NCI-H146 treated with DMSO at 0.1 percent for 48 hours (cell line): ENCODE results near the gene HOXA7.

Experiments
- DNase-seq: peaks from one replicate; lab custom pipeline; 2025; ENCODE audit not compliant: unreplicated experiment; lab: John Stamatoyannopoulos, UW

Gene HOXA7

DNA sequence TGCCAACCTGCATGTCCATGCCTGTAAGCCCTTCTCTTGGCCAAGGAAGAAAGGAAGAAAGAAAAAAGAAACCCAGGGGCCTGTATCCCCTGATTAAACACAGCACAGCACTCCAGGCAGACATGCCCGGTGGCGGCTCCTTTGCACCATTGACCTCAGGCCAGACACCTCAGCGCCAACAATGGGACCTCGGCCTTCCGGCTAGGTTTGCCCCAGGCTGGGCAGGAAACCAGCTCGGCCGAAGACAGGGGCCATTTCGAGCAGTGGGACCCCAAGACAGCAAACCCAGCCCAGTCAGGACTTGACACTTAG lies 14.8 kb upstream of the HOXA7 start:
- DNase-seq = no peak

- no peak for DNase-seq
These were observed 14.2 kb upstream of the HOXA7 start for GRCh38 chr7:27170426-27171324.

- no peak for DNase-seq
These were observed 13.4 kb upstream of the HOXA7 start for GRCh38 chr7:27169658-27170425.

GRCh38 chr7:27168265-27168947 lies 11.9 kb upstream of the HOXA7 start:
- no peak for DNase-seq

DNA sequence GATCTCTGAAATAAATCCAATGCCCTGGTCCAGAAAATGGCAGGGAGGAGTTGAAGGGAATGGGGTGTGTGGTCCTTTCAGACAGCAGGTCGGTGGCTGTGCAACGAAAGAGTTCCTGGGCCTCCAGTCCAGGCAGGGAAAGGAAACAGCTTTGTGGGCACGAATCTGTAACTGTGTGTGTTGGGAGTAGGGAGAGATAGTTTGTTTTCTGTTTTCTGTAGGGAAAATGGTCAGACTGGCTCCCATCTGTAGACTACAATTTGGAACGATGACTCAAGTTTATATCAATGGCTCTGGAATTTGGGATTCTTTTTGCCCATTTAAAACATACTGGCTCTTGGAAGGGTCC lies 11.4 kb upstream of the HOXA7 start:
- DNase-seq = no peak

- DNase-seq = no peak
These were observed 10.3 kb upstream of the HOXA7 start for GRCh38 chr7:27166531-27167505.

DNA sequence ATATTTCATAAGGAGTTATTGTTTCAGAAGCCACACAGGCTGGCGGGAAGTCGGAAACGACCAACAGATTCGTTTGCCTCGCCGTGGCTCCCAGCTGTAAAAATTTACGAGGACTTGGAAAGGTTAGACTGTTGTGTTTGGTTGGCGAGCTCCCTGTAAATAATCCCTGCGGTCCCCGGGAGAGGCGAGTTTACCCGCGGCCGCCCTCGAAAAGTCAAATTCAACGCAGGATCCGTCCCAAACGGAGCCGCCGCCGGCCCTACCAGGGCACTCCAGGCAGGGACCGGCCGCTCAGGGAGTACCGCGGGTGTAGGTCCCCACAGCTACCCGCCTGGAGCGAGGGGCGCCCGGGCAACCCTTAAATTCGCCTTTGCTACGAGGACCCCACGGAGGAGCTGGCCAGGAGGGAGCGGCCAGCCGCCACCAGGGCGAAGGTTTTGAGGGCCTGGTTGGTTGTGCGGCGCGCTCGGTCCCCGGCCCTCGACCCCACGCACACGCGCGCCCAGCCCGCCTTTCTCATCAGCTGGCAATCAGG lies 9.6 kb upstream of the HOXA7 start:
- DNase-seq = no peak

DNA sequence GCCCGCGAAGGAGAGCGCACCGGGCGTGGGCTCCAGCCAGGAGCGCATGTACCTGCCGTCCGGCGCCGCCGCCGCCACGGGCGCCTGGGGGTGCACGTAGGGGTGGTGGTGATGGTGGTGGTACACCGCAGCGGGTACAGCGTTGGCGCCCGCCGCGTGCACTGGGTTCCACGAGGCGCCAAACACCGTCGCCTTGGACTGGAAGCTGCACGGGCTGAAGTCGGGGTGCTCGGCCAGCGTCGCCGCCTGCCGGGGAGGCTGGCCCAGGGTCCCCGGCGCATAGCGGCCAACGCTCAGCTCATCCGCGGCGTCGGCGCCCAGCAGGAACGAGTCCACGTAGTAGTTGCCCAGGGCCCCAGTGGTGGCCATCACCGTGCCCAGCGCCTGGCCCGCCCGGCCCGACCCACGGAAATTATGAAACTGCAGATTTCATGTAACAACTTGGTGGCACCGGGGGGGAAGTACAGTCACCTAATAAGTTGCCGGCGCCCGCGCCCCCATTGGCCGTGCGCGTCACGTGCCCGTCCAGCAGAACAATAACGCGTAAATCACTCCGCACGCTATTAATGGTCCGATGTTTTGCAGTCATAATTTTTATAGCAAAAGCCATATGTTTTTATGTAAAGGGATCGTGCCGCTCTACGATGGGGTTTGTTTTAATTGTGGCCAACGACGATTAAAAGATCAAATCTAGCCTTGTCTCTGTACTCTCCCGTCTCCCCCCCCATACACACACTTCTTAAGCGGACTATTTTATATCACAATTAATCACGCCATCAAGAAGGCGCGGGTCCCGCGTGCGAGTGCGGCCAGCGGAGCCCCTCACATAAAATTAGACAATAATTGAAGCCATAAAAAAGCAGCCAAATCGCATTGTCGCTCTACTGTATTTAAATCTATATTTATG lies 8.9 kb upstream of the HOXA7 start, which contains the start of gene HOXA9:
Gene HOXA9, minus strand, starts transcription at position 449 of the 907 bp plus-strand sequence. Its CDS starts 80 bp downstream, at position 369.
- no peak for DNase-seq

DNA sequence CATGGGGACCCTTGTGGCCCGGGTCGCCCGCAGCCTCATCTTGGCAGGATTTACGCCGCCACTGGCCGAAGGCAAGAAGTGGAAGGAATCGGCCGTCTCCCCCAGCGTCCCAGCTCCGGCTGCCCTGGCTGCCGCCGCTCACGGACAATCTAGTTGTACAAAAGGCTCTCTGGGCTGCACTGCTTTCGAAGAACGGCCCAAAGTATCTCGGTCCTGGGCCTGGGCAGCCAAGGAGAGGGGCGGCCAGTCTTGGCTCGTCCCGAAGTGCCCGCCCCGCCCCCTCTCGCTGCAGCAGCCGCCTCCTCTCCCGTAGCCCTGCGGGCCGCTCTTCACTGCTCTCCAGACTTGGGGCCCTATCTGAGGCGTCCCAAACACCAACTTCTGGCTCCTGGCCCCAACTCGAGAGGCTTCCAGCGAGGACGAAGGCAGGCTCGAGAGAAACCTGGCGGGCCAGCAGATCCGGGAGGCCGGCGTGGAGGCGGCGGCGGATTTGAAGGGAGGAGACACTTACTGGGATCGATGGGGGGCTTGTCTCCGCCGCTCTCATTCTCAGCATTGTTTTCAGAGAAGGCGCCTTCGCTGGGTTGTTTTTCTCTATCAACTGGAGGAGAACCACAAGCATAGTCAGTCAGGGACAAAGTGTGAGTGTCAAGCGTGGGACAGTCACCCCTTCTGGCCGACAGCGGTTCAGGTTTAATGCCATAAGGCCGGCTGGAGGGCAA lies 8.1 kb upstream of the HOXA7 start:
- no peak for DNase-seq

- DNase-seq = no peak
These were observed 7.5 kb upstream of the HOXA7 start for GRCh38 chr7:27164045-27164366.

DNA sequence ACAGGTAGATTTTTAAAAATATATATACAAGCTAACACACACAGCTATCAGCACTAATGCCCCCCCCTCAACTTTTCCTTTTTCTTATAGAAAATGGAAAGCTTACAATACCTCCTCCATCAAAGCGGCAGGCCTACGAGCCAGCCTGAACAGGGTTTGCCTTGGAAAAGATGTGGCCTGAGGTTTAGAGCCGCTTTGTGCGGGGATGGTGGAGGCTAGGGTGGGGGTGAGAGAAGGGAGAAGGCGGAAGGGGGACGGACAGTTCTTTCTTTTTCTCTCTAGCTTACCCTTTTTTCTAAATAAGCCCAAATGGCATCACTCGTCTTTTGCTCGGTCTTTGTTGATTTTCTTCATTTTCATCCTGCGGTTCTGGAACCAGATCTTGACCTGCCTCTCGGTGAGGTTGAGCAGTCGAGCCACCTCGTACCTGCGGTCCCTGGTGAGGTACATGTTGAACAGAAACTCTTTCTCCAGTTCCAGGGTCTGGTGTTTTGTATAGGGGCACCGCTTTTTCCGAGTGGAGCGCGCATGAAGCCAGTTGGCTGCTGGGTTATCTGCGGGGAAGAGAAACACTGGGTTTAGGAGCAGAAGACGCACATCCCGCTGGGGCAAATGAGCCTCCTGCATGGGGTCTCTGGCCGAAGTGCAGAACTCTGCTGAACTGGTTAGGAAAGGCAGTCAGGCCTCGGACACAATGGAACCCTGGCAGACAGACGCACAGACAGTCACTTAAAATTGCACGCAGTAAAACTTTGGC lies 7.0 kb upstream of the HOXA7 start:
- DNase-seq = no peak

DNA sequence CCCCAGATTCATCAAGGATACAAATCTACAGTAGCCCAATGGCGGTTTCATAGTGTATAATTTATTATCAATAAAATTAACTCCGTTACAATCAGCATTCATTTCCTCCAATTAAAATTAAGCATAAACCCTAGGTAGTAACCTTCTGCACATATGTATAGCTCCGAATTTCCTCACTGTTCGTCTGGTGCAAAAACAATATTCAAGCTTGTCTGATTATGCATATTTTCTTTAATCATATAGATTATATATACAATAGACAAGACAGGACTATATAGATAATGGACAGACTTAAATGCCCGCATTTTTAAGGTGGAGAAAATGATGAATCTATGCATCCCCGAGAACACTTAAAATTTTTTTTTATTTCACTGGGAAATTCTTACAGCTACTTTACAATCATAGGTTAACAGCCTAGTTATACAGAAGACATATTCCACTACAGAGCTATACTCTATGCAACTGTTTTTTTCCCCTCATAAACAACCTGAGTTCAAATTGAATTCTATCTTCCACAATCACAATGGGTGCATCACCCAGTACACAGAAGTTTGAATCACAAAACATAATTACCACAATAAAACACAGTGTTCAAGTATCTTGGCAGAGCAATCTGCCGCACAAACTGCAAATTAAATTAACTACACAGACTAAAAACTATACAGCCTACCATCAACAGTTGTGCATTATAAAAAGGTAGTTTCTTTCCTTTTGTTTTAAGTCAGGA lies 6.2 kb upstream of the HOXA7 start:
- DNase-seq = no peak

- DNase-seq = no peak
These were observed 5.5 kb upstream of the HOXA7 start for GRCh38 chr7:27161721-27162560.

DNA sequence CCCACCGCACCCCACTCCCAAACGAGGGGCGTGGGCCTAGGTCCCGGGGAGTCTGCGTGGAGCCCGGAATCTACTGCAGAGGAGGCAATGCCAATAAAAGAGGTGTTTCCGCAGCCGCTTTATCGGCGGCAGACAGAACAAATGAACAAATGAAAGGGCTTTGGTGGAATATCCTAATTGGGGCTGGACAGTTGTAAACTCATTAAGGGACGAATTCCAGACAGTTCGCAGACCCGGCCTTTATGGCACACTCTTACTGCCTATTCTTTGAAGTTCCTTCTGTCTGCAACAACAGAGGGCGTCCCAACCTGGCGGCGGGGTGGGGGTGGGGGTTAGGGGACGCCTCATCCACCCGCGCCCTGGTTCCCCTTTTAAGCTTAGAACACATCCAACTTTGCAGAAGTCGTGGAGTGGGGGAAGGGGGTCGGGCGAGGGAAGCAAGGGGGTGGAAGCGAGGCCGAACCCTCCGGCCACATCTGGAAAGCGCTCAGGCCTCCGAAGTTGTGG lies 4.8 kb upstream of the HOXA7 start:
- DNase-seq = no peak

DNA sequence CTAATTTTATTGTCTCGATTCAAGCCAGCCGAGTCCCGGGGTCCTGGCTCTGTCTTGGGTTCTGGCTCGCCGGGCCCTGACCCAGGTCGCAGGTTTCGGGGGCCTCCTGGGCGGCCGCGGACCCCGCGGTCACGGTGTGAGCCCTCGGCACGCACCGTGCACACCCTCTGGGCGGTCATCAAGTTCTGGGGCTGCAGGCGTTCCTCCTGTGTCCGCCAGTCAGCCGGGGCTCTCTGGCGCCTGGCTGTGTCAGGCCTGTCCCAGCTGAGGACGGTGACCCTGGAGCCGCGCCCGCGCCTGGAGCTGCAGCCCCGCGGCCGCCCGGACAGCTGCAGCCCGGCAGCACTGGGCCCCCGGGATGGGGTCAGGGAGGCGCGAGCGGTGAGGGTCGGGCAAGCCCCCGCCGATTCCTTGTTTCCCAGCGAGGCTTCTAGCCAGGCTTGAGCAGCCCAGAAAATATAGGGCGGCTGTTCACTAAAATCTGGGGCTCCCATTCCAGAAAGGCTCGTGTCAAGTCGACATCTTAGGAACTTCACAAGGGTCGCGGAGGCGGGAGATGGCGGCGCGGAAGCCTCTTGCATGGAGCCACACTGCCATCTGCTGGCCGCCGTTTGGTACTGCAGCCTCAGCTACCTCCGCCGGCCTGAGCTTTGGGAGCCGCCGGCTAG lies 4.2 kb upstream of the HOXA7 start:
- DNase-seq = peak; percentile 70

DNA sequence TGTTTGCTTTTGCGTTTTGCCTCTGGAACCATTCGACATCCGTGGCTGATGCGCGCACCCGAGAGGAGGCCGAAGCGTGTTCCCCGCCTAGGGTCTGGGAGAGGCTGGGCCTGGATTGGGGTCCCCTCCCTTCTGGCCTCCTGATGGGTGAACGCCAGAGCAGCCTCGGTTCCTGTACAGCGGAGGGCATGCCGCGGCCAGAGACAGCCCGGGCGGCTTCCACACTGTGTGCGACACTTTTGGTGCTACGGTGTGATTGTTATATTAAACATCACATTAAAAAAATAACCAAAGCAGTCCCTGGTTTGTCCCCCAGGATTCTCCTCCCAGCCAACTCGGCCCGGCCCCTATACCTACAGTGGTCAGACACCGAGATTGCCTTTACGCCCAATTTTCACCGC lies 3.7 kb upstream of the HOXA7 start:
- no peak for DNase-seq
